Breast epithelium (tissue), 3 donors: Measurements from ENCODE around the gene MAP4K4.

ENCODE experiments used
- CTCF ChIP-seq, 3 donors: fragments of 450-650 bp; IDR thresholded peaks; one replicate each; pipeline ENCODE4 v1.5.1; 2016 to 2017; ENCODE audit warnings: antibody characterized with exemption in 3 of 3, mild to moderate bottlenecking in 3 of 3, moderate library complexity in 3 of 3
- POLR2A ChIP-seq: fragments of 450-650 bp; IDR thresholded peaks from one replicate; pipeline ENCODE4 v1.6.1; 2016; ENCODE audit warnings: antibody characterized with exemption, mild to moderate bottlenecking, moderate library complexity
- POLR2AphosphoS5 ChIP-seq, 3 donors: sonication (generic); formaldehyde crosslinking; IDR thresholded peaks; one replicate each; pipeline ENCODE4 v1.6.1; 2017; ENCODE audit warnings: antibody characterized with exemption in 3 of 3

DNA sequence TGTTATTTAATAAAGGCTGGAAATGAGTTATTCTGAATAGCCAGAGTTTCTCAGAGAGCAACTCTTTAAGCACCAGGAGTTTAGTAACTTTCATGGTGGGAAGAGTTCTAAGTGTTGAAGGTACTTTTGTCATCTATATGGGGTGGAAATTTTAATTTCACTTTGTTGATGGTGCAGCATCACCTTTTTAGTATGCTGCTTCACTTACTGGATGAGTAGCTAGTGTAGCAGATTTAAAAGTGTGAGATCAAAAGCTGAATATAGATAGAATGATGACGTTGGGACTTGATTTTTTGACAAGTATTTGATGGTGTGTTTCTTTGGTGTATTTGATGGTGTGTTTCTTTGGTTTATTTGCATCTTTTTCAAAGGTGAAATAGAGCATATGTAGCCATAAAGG, 47.3 kb downstream of the MAP4K4 start:
- TF ChIP-seq CTCF (IDR thresholded peaks at IDR 0.05) (no peak), POLR2A (no peak), POLR2AphosphoS5 (IDR thresholded peaks at IDR 0.05) (no peak)
